ENCODE data around the gene AEBP1. TPM values are rescaled to one million over a fixed set of nuclear protein-coding genes. Genes with fewer than 3 reads are reported as not detected.

AEBP1 gene
- total RNA-seq, 1 donor from 2014 or later: 1,349 TPM

DNA sequence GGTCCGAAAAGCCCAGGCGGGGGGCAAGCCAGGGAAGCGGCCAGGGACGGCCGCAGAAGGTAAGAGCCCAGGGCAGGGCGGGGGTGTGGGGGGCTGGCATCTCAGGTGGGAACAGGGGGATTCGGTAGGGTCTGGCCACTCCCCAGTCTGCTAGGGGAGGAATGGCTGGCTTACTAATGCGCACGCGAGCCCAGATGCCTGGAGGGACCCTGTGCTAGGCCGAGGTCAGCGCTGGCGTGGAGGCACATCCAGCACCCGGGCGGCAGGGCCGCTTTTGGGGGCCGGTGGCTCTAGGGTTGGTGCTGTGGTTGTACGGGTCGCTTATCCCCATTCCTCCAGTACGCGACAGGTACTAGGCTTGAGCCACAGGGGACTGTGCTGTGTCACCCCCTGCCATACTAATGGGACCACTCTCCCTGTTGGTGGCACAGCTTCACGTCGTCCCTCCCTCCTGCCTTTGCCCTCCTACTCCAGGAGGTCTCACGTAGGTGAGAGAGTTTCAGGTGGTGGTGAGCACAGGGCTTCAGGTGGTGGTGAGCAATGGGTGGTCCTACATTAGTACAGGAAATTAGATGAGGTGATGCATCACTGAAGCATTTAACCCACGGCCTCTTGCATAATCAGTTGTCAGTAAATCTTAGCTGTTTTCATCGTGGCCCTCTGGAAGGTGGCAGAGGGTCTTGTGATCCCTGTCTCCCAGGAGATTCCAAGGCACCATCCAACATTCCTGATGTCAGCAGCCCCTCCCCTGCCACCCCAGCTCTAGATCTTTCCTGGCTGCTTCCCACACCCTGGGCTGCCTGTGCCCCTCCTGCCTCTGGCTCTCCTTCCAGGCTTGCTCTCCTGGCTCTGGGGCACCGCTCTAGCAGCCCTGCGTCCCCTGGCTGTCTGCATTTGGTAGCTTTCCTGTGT, 971 bp downstream of the AEBP1 start:
- peak in 1 of 2 donors; percentile 87 for DNase-seq (ENCODE audit: low spot score in 2 of 2)
- intact Hi-C loops (cut with DNase I): loop anchor here (1.0 kb wide), 1 partner anchor 18 kb away; the partner anchor contains the start of gene POLD2

DNA sequence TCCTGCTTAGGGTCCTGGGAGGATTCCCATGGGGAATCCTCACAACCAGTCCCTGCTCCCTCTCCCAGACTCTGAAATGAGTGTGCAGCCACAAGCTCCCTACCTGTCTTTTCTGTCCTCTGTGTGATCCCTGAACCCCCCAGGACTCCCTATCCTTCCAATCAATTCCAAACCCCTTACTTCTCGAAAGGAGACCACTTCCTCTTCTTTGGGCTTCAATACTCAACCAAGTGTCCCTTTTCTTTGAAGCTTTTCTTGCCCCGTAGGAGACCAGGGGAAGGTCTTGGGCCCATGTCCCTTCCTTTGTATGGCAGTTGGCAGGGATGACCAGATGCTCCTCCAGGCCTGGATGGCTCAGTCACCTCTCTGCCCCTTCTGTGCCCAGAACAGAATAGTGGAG, 1.7 kb downstream of the AEBP1 start:
- intact Hi-C loops (cut with DNase I): loop anchor here (1.0 kb wide), 1 partner anchor 17 kb away; the partner anchor contains the start of gene POLD2
- TF ChIP-seq, protein P1, sequence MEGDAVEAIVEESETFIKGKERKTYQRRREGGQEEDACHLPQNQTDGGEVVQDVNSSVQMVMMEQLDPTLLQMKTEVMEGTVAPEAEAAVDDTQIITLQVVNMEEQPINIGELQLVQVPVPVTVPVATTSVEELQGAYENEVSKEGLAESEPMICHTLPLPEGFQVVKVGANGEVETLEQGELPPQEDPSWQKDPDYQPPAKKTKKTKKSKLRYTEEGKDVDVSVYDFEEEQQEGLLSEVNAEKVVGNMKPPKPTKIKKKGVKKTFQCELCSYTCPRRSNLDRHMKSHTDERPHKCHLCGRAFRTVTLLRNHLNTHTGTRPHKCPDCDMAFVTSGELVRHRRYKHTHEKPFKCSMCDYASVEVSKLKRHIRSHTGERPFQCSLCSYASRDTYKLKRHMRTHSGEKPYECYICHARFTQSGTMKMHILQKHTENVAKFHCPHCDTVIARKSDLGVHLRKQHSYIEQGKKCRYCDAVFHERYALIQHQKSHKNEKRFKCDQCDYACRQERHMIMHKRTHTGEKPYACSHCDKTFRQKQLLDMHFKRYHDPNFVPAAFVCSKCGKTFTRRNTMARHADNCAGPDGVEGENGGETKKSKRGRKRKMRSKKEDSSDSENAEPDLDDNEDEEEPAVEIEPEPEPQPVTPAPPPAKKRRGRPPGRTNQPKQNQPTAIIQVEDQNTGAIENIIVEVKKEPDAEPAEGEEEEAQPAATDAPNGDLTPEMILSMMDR (IDR thresholded peaks at IDR 0.05): no peak
- H3K4me3 ChIP-seq: peak overlapping the region; percentile 63 to 88
- peaks cover 41 to 49% of the 10 kb centered on the region in 2 donors for H3K36me3 ChIP-seq
- H3K4me1 ChIP-seq: peaks cover 62 to 71% of the 10 kb centered on the region in 2 donors
- no peaks in the 10 kb centered on the region for H3K9me3 ChIP-seq
- peak overlapping the region; percentile 99 to 100 for H3K27ac ChIP-seq
- no peaks in the 10 kb centered on the region for H3K27me3 ChIP-seq
- DNase-seq (ENCODE audit: low spot score in 2 of 2): no peak

More for the DNA sequence above, 971 bp downstream of the AEBP1 start:
- TF ChIP-seq, protein P1 (IDR thresholded peaks at IDR 0.05): peak in 1 of 3 experiments; percentile 23
- Histone ChIP-seq H3K4me3 (peak overlapping the region; percentile 63 to 88), H3K9me3 (no peaks in the 10 kb centered on the region), H3K27ac (peak overlapping the region; percentile 99 to 100), H3K36me3 (peaks cover 34 to 42% of the 10 kb centered on the region in 2 donors), H3K27me3 (no peaks in the 10 kb centered on the region), H3K4me1 (peaks cover 58 to 78% of the 10 kb centered on the region in 2 donors)

DNA sequence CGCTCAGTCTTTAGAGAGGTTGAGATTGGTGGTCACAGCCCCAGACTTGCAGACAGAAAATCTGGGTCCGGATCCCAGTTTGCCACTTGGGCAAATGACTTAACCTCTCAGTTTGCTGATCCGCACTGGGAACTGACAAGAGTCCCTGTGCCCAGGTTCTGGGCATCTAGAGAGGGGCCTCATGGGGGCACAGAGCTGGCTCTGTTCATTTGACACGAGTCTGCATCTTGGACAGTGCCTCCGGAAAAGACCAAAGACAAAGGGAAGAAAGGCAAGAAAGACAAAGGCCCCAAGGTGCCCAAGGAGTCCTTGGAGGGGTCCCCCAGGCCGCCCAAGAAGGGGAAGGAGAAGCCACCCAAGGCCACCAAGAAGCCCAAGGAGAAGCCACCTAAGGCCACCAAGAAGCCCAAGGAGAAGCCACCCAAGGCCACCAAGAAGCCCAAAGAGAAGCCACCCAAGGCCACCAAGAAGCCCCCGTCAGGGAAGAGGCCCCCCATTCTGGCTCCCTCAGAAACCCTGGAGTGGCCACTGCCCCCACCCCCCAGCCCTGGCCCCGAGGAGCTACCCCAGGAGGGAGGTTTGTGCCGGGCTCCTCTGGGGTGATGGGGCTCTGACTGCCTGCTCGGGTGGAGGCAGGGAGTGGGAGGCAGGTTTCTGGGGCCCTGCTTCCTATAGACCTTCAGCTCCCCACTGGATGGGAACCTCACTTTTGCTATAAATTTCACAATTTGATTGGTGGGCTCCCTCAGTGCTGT, 2.3 kb downstream of the AEBP1 start:
- Histone ChIP-seq H3K4me1 (peaks cover 55 to 68% of the 10 kb centered on the region in 2 donors), H3K9me3 (no peaks in the 10 kb centered on the region), H3K36me3 (peaks cover 48 to 56% of the 10 kb centered on the region in 2 donors), H3K4me3 (peak overlapping the region; percentile 63 to 88), H3K27me3 (no peaks in the 10 kb centered on the region), H3K27ac (peak overlapping the region; percentile 99 to 100)
- intact Hi-C loops (cut with DNase I): no loop called here
- TF ChIP-seq, protein P1 (IDR thresholded peaks at IDR 0.05): no peak
- DNase-seq (ENCODE audit: low spot score in 2 of 2): no peak

DNA sequence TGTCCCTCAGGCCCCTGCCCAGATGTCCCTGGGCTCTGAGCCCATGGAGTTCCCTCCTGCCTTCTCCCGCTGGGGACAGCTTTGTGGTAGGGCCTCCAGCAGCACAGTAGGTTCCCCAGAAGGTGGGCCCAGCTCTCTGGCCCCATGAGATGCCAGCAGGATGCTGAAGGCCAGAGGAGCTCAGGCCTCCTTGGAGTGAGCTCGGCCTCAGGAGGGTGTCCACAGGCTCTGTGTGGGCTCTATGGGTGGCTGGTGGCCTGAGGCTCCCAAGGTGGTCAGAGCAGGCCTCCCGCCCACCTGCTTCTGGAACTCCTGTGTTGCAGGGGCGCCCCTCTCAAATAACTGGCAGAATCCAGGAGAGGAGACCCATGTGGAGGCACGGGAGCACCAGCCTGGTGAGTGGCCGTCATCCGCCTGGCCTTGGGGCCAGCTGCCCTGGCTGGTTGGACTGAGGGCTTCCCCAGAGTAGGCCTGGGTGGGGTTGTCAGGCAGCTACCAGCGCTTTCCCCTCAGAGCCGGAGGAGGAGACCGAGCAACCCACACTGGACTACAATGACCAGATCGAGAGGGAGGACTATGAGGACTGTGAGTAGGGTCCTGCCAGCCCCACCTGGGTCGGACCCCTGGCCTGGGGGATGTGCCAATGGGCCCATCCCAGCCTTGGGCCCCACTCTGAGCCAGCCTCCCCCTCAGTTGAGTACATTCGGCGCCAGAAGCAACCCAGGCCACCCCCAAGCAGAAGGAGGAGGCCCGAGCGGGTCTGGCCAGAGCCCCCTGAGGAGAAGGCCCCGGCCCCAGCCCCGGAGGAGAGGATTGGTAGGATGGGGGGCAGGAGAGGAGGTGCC, 3.2 kb downstream of the AEBP1 start:
- Histone ChIP-seq H3K36me3 (peaks cover 56 to 64% of the 10 kb centered on the region in 2 donors), H3K9me3 (no peaks in the 10 kb centered on the region), H3K4me1 (peaks cover 49 to 62% of the 10 kb centered on the region in 2 donors), H3K4me3 (peak overlapping the region; percentile 63 to 88), H3K27ac (peak overlapping the region; percentile 99 to 100), H3K27me3 (no peaks in the 10 kb centered on the region)
- no peak for DNase-seq (ENCODE audit: low spot score in 2 of 2)
- TF ChIP-seq, protein P1 (IDR thresholded peaks at IDR 0.05): peak in 1 of 3 experiments; percentile 5
- intact Hi-C loops (cut with DNase I): no loop called here

Measured in ascending aorta (tissue), 2 donors.